Endothelial cell of umbilical vein (primary cell): ENCODE data around the gene ZFP57. TPM values are rescaled to one million over a fixed set of nuclear protein-coding genes. Genes with fewer than 3 reads are reported as not detected.

Source experiments
- BruUV-seq: library from RNA; stranded (reverse); fragments of 400-500 nt; replicated peaks from 2 replicates; lab custom pipeline; 2021; lab: Mats Ljungman, UMichigan
- CTCF ChIA-PET: fragments of 300-600, 350-600 bp; sonication (Branson Sonifier 250); formaldehyde crosslinking; loops from one replicate; lab custom pipeline; 2021; ENCODE audit warnings: antibody characterized with exemption, inconsistent platforms; lab: Charles Lee
- POLR2A ChIA-PET: fragments of 300-600, 350-600 bp; sonication (Branson Sonifier 250); formaldehyde crosslinking; loops from one replicate; lab custom pipeline; 2021; ENCODE audit warnings: antibody characterized with exemption, inconsistent platforms; lab: Charles Lee
- DNase-seq: peaks from one replicate; pipeline ENCODE4 v3.0.0-alpha.2; 2011; ENCODE audit warnings: low read depth, low spot score
- FAIRE-seq: peaks from 2 replicates; lab custom pipeline; 2011; peaks lifted over from hg19 to GRCh38; lab: Jason Lieb, UNC
- H2AFZ ChIP-seq: 2 replicates; pipeline ENCODE4 v1.6.0; 2012; ENCODE audit warnings: low read depth, low read length, control low read depth, inconsistent platforms
- H3K27ac ChIP-seq: 2 replicates; pipeline ENCODE4 v1.5.1; 2011; ENCODE audit warnings: low read depth, mild to moderate bottlenecking, control low read depth, low read length, moderate library complexity; ENCODE audit not compliant: insufficient read depth
- H3K27me3 ChIP-seq, 2 experiments: 2 replicates each; pipeline versions ENCODE4 v1.6.0 to v1.6.1; 2011; ENCODE audit warnings: low read length in 2 of 2, mixed read lengths in 1 of 2; ENCODE audit not compliant: control insufficient read depth in 2 of 2, insufficient read depth in 2 of 2
- H3K36me3 ChIP-seq, 2 experiments: 2 replicates in 1 of 2; 3 replicates in 1 of 2; pipeline ENCODE4 v1.5.1; 2011; ENCODE audit warnings: low read length in 2 of 2, mild to moderate bottlenecking in 1 of 2, moderate library complexity in 1 of 2; ENCODE audit not compliant: control insufficient read depth in 2 of 2, insufficient read depth in 2 of 2; ENCODE audit errors: extremely low read depth in 1 of 2
- H3K4me1 ChIP-seq: 3 replicates; pipeline ENCODE4 v1.5.1; 2011; ENCODE audit warnings: mild to moderate bottlenecking, low read length; ENCODE audit not compliant: control insufficient read depth, insufficient read depth; ENCODE audit errors: extremely low read depth
- H3K4me2 ChIP-seq: 2 replicates; pipeline ENCODE4 v1.6.1; 2011; ENCODE audit warnings: low read length, control low read depth, mixed read lengths; ENCODE audit not compliant: insufficient read depth
- H3K4me3 ChIP-seq, 3 experiments: fragments of 200-600 bp in 1 of 3; sonication (generic), shearing (Covaris generic) in 1 of 3; replicated peaks in 1 of 3; 2 replicates each; pipeline ENCODE4 v1.5.1; 2011 to 2016; ENCODE audit warnings: control low read depth in 3 of 3, low read length in 3 of 3, mild to moderate bottlenecking in 2 of 3, inconsistent platforms in 1 of 3, low read depth in 1 of 3, moderate library complexity in 1 of 3; ENCODE audit not compliant: insufficient read depth in 1 of 3
- H3K79me2 ChIP-seq: 2 replicates; pipeline ENCODE4 v1.6.0; 2012; ENCODE audit warnings: low read length, inconsistent platforms; ENCODE audit not compliant: control insufficient read depth, insufficient read depth
- H3K9ac ChIP-seq: replicated peaks from 2 replicates; pipeline ENCODE3; 2011; ENCODE audit warnings: low read length, control low read depth; ENCODE audit not compliant: insufficient read depth; ENCODE audit errors: extremely low read depth
- H3K9me1 ChIP-seq: replicated peaks from 3 replicates; pipeline ENCODE4 v1.6.0; 2011; ENCODE audit warnings: mild to moderate bottlenecking, low read length; ENCODE audit not compliant: control insufficient read depth, insufficient read depth; ENCODE audit errors: extremely low read depth
- H3K9me3 ChIP-seq: replicated peaks from 2 replicates; pipeline ENCODE4 v1.5.1; 2012; ENCODE audit warnings: low read length, inconsistent platforms; ENCODE audit not compliant: control insufficient read depth, insufficient read depth
- H4K20me1 ChIP-seq: replicated peaks from 2 replicates; pipeline ENCODE3; 2011; ENCODE audit warnings: mild to moderate bottlenecking, low read length; ENCODE audit not compliant: control insufficient read depth, insufficient read depth; ENCODE audit errors: extremely low read depth
- EZH2 ChIP-seq: IDR thresholded peaks from 2 replicates; pipeline ENCODE4 v1.6.1; 2012; ENCODE audit warnings: borderline replicate concordance, low read depth, mild to moderate bottlenecking, moderate library complexity, low read length, inconsistent platforms; ENCODE audit not compliant: severe bottlenecking
- FOS ChIP-seq: IDR thresholded peaks from 2 replicates; pipeline ENCODE4 v1.6.1; 2011; ENCODE audit warnings: mild to moderate bottlenecking, low read length, moderate library complexity, borderline replicate concordance; ENCODE audit not compliant: insufficient read depth
- JUN ChIP-seq: IDR thresholded peaks from 2 replicates; pipeline ENCODE4 v1.6.1; 2011; ENCODE audit warnings: borderline replicate concordance, low read depth; ENCODE audit not compliant: insufficient read length, insufficient read depth
- MAX ChIP-seq: IDR thresholded peaks from 2 replicates; pipeline ENCODE4 v1.6.1; 2011; ENCODE audit not compliant: insufficient read depth, insufficient read length
- dilution Hi-C: fragments of 300-500 bp; cut with MboI; formaldehyde crosslinking; loops from one replicate; pipeline ENCODE4 v1.15.0; 2019; ENCODE audit warnings: low sequenced_read_pairs; ENCODE audit not compliant: extremely low pct_ligation_motif_present
- intact Hi-C: fragments of 100-400 bp; cut with micrococcal nuclease; formaldehyde crosslinking; loops from one replicate; pipeline ENCODE4 v1.10.0; 2022
- polyA plus RNA-seq, 4 experiments: library from polyadenylated mRNA; depleted of rRNA in 3 of 4; stranded (reverse) in 3 of 4; unstranded in 1 of 4; fragments of >200 nt; gene quantifications; 2 replicates each; pipeline versions ENCODE4 v1.2.1 to v1.2.3, GENCODE V29; 2011 to 2012; ENCODE audit warnings: missing spikeins in 1 of 4
- total RNA-seq: library from RNA; stranded (reverse); gene quantifications from 2 replicates; pipeline ENCODE4 v1.2.3, GENCODE V29; 2021

ZFP57 gene
- total and polyA plus RNA-seq, 2 donors (not counting 3 experiments of a cell fraction or from before 2014, with no cell fraction given): 0.07 TPM; not detected in 1

DNA sequence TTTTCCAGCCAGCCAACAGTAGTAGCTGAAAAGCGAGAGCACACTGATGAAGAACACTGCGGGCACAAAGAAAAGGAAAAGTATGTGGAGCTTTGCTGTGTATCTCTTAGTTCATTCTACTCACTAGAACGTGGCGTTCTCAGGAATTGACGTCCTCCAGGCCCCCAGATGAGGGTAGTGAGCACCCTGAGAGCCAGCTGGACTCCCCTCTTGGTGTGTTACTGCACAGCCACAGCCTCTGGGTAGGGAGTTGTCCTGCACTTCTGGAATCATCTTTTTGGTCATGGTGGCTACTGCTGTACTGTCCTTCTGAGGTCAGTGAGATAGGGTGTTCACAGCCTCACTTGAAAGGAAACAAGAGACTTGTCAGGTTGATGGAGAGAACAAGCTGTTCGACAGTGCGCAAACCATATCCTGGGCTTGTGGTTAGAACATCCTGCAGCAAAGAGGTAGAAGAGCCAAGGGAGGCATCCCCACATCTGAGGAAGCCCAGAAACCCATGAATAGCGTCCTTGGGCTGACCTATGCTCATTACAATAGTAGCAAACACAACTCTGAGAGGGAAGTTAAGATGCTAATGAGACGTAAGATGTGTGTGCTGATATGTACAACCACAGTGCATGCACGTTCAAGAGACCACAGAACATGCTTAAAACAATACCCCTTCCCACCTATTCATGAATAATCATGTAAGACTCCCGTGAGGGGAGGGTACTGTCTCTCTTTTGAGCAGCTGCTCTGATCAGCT is 27.7 kb upstream of the ZFP57 start:
- DNase-seq (no peak), FAIRE-seq (no peak)
- no peaks in the 10 kb centered on the region for H3K9me3 ChIP-seq
- no peaks in the 10 kb centered on the region for H3K36me3 ChIP-seq
- ChIA-PET POLR2A (no interaction called here), CTCF (interaction anchor here (0.9 to 3.0 kb wide), 7 partner anchors 10 to 423 kb away, joined by 3 to 10 read pairs (median 6); no protein-coding TSS in a partner anchor)
- no peaks in the 10 kb centered on the region for H3K4me1 ChIP-seq
- dilution Hi-C loops: no loop called here
- H3K9ac ChIP-seq: no peak overlapping the region
- no peak overlapping the region for H3K4me3 ChIP-seq
- no peak overlapping the region for H3K27ac ChIP-seq
- H3K9me1 ChIP-seq: no peaks in the 10 kb centered on the region
- no peak for TF ChIP-seq FOS
- TF ChIP-seq JUN: no peak
- TF ChIP-seq MAX: no peak
- no peak for TF ChIP-seq EZH2
- no TSS peak for BruUV-seq
- H4K20me1 ChIP-seq: no peaks in the 10 kb centered on the region
- intact Hi-C loops: no loop called here
- H3K4me2 ChIP-seq: no peak overlapping the region
- H2AFZ ChIP-seq: no peak overlapping the region
- no peaks in the 10 kb centered on the region for H3K79me2 ChIP-seq
- peaks cover 7 to 8% of the 10 kb centered on the region in 2 experiments for H3K27me3 ChIP-seq
